WERI-Rb-1 (cell line): ENCODE measurements around the gene CLDN6.

Experiments used
- DNase-seq: peaks from one replicate; pipeline ENCODE4 v3.0.0-alpha.2; 2020
- H3K27ac ChIP-seq: fragments of 250-450 bp; sonication (Bioruptor Pico); 2 replicates; pipeline ENCODE4 v1.5.1; 2020; ENCODE audit warnings: mild to moderate bottlenecking, moderate library complexity
- H3K27me3 ChIP-seq: fragments of 250-450 bp; sonication (Bioruptor Pico); 2 replicates; pipeline ENCODE4 v1.5.1; 2021; ENCODE audit warnings: mild to moderate bottlenecking, low read depth, moderate library complexity; ENCODE audit not compliant: insufficient read depth, severe bottlenecking
- H3K36me3 ChIP-seq: fragments of 250-450 bp; sonication (Bioruptor Pico); 2 replicates; pipeline ENCODE4 v1.5.1; 2020; ENCODE audit warnings: mild to moderate bottlenecking, moderate library complexity
- H3K4me3 ChIP-seq: 2 replicates; pipeline ENCODE4 v1.5.1; 2011; ENCODE audit warnings: low read depth, mild to moderate bottlenecking, control low read depth, low read length
- H3K9me3 ChIP-seq: fragments of 250-450 bp; sonication (Bioruptor Pico); 2 replicates; pipeline ENCODE4 v1.5.1; 2021; ENCODE audit warnings: mild to moderate bottlenecking, moderate library complexity; ENCODE audit not compliant: severe bottlenecking
- TF ChIP-seq, protein P1 (sequence below): IDR thresholded peaks from 2 replicates; pipeline ENCODE4 v1.5.1; 2011; ENCODE audit warnings: low read depth, mild to moderate bottlenecking, control low read depth, inconsistent platforms, low read length

The CLDN6 gene

DNA sequence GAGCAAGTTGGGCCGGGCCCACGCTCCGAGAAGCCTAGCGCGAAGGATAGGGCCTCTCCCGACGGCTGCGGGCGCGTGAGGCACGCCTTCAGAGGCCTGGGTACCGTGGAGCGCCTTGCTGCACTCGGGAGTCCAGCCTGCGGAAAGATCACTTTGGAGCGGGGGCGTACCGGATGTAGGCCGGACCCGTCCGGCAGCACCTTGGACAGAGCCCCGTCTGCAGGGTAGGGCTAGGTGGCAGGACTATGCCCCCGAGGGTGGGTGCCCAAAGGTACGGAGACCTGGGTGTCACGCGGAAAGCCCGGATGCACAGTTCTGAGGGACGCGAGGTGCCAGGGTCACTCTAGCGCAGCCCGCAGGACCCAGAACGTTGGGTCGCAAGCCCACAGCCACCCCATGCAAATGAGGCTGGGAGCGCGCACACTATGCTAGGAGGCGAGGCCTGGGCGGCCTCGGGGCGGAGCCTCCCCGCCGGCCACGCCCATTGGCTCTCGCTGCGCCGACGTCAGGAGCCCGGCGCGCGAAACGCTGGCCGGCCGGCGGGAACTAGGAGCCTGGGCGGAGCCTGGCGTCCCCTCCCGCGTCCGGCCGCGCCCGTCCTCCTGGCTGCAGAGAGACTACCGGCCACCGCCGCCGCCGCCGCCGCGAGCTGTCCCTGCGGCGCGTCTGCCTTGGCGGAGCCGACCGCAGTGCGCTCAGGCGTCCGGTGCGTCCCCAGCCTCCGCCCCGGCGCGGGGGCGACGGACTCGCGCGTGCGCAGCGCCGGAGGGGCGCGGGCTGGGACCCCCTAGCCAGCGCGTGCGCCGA is 49.0 kb downstream of the CLDN6 start, which contains the start of gene PAQR4:
Gene PAQR4 (plus strand): TSS at position 611 of the 807 bp plus-strand sequence. CDS start 327 bp downstream, outside the sequence.
- TF ChIP-seq, protein P1, sequence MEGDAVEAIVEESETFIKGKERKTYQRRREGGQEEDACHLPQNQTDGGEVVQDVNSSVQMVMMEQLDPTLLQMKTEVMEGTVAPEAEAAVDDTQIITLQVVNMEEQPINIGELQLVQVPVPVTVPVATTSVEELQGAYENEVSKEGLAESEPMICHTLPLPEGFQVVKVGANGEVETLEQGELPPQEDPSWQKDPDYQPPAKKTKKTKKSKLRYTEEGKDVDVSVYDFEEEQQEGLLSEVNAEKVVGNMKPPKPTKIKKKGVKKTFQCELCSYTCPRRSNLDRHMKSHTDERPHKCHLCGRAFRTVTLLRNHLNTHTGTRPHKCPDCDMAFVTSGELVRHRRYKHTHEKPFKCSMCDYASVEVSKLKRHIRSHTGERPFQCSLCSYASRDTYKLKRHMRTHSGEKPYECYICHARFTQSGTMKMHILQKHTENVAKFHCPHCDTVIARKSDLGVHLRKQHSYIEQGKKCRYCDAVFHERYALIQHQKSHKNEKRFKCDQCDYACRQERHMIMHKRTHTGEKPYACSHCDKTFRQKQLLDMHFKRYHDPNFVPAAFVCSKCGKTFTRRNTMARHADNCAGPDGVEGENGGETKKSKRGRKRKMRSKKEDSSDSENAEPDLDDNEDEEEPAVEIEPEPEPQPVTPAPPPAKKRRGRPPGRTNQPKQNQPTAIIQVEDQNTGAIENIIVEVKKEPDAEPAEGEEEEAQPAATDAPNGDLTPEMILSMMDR = no peak
- peak within 1 kb of the TSS; percentile 66 for H3K4me3 ChIP-seq
- DNase-seq = peak; percentile 88
- H3K27me3 ChIP-seq = no peaks in the 10 kb centered on the region
- peaks cover 68% of the 10 kb centered on the region for H3K36me3 ChIP-seq
- H3K27ac ChIP-seq = peak within 1 kb of the TSS; percentile 96
- H3K9me3 ChIP-seq = peaks cover 3% of the 10 kb centered on the region

DNA sequence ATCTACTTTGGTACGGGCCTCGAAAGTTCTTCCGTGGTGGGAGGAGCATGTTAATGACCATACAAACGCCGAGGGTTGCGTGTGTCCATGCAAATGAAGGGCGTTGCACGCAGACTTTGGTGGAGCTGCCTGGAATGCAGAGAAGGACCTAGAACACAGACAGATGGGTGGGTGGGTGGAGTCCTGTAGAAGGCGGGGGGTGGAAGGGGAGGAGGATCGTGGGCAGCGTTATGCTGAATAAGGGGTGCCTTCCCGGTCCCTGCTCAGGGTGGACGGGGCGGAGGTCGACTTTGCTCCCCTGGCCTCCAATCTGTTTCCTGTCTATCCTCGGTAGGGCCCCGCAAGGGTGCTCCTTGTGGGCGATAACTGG is 49.6 kb downstream of the CLDN6 start:
- H3K36me3 ChIP-seq = peaks cover 63% of the 10 kb centered on the region
- DNase-seq = peak; percentile 73
- H3K9me3 ChIP-seq = peaks cover 3% of the 10 kb centered on the region
- H3K27me3 ChIP-seq = no peaks in the 10 kb centered on the region
- H3K4me3 ChIP-seq = peak overlapping the region; percentile 53
- TF ChIP-seq, protein P1 = no peak
- H3K27ac ChIP-seq = peak overlapping the region; percentile 96

DNA sequence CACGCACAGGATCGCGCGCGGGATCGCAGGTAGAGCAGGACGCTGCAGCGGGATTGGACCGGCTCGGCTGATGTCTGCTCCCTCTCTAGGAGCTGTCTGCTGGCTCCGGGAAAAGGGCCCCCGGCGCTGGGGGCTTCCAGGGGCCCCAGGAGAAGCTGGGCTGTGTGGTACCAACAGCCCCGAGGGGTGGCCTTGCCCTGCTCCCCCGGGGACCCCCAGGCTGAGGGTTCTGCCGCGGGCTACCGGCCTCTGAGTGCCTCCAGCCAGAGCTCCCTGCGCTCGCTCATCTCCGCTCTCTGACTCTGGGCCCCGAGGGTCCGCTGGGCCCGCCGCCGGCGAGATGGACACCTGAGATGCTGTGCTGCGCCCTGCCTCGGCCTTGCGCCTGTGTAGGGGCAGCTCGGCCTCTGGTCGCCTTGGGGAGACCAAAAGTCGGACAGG is 50.2 kb downstream of the CLDN6 start:
- Histone ChIP-seq H3K36me3 (peaks cover 56% of the 10 kb centered on the region), H3K27ac (peak overlapping the region; percentile 96), H3K4me3 (no peak overlapping the region), H3K27me3 (no peaks in the 10 kb centered on the region), H3K9me3 (peaks cover 3% of the 10 kb centered on the region)
- DNase-seq = peak; percentile 5
- TF ChIP-seq, protein P1 = no peak

DNA sequence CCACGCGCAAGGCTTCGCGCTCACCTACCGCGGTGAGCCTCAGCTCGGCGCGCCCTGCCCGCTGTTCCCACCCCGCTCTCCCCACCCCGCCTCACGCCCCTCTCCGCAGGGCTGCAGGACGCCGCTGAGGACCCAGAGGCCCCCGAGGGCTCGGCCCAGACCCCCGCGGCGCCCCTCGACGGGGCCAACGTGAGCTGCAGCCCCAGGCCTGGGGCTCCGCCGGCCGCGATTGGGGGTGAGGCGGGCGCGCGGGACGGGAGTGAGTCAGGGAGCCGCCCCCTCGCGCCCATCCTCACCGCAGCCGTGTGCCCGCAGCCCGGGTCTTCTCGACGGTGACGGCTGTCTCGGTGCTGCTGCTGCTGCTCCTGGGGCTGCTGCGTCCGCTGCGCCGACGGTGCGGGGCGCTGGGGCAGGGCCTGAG is 50.8 kb downstream of the CLDN6 start:
- Histone ChIP-seq H3K36me3 (peaks cover 51% of the 10 kb centered on the region), H3K27ac (peak overlapping the region; percentile 96), H3K9me3 (peaks cover 3% of the 10 kb centered on the region), H3K27me3 (no peaks in the 10 kb centered on the region), H3K4me3 (no peak overlapping the region)
- TF ChIP-seq, protein P1 = no peak
- no peak for DNase-seq

DNA sequence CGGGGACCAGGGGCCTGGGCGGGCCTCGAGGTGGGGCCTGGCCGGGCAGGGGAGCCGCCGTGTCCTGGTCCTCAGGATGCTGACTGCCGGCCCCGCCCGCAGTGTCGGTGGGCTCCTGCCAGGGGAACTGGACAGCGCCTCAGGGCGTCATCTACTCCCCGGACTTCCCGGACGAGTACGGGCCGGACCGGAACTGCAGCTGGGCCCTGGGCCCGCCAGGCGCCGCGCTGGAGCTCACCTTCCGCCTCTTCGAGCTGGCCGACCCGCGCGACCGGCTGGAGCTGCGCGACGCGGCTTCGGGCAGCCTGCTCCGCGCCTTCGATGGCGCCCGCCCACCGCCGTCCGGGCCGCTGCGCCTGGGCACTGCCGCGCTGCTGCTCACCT is 51.2 kb downstream of the CLDN6 start:
- Histone ChIP-seq H3K27me3 (no peaks in the 10 kb centered on the region), H3K36me3 (peaks cover 47% of the 10 kb centered on the region), H3K9me3 (peaks cover 3% of the 10 kb centered on the region), H3K4me3 (no peak overlapping the region), H3K27ac (no peak overlapping the region)
- TF ChIP-seq, protein P1 = no peak
- DNase-seq = no peak
